GM12865 (cell line): ENCODE results near the gene LYPD6.

ENCODE experiments used
- DNase-seq: peaks from one replicate; pipeline ENCODE4 v3.0.0; 2010; ENCODE audit warnings: low read depth
- H3K4me3 ChIP-seq: 2 replicates; pipeline ENCODE4 v1.5.1; 2011; ENCODE audit warnings: mild to moderate bottlenecking, low read depth, low read length, control low read depth
- TF ChIP-seq, protein P1 (sequence below): IDR thresholded peaks from 2 replicates; pipeline ENCODE4 v1.5.1; 2011; ENCODE audit warnings: low read length, control low read depth, low read depth, inconsistent platforms; ENCODE audit not compliant: insufficient read depth; ENCODE audit errors: missing control alignments

The LYPD6 gene

DNA sequence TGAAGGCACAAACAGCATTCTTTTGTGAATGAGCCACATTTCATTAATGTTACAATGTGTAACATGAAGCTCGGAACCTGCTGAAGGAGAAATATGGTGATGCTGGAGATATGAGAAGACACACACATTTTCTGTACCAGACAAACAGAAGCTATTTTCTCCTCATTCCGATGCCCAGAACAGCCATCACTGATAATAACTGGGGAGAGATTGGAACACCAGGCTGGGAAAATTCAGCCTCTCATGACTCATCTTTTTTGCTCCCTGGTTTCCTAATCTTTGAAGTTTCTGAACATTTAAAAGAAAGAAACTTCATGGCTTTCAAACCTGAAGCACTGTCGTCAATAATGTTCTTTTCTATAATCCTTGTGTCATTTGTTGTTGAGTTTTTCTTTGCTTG lies 110.9 kb downstream of the LYPD6 start:
- no peak overlapping the region for H3K4me3 ChIP-seq
- no peak for DNase-seq
- TF ChIP-seq, protein P1, sequence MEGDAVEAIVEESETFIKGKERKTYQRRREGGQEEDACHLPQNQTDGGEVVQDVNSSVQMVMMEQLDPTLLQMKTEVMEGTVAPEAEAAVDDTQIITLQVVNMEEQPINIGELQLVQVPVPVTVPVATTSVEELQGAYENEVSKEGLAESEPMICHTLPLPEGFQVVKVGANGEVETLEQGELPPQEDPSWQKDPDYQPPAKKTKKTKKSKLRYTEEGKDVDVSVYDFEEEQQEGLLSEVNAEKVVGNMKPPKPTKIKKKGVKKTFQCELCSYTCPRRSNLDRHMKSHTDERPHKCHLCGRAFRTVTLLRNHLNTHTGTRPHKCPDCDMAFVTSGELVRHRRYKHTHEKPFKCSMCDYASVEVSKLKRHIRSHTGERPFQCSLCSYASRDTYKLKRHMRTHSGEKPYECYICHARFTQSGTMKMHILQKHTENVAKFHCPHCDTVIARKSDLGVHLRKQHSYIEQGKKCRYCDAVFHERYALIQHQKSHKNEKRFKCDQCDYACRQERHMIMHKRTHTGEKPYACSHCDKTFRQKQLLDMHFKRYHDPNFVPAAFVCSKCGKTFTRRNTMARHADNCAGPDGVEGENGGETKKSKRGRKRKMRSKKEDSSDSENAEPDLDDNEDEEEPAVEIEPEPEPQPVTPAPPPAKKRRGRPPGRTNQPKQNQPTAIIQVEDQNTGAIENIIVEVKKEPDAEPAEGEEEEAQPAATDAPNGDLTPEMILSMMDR: no peak

- no peak for DNase-seq
- TF ChIP-seq, protein P1: no peak
- no peak overlapping the region for H3K4me3 ChIP-seq
Observed at GRCh38 chr2:149442346-149442745, 112.0 kb downstream of the LYPD6 start.

GRCh38 chr2:149443150-149443549 lies 112.8 kb downstream of the LYPD6 start:
- TF ChIP-seq, protein P1: no peak
- no peak overlapping the region for H3K4me3 ChIP-seq
- DNase-seq: no peak

DNA sequence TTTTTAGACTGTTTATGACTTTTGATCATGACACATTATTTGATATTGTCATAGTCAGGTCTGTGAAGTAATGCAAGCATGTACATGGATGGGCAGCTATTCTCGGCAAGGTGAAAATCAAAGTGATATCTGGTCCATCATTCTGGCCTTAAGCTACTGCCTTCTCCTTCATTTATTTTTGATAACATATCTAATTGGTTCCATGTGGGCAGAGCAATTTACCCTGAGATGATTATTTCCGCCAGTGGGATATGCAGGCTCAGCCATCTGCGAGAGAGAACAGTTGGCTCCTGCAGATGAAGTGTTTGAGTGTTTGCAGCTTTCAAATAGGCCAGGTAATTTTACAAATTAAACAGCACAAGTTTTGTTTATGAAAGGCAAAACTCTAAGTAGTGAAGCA lies 116.4 kb downstream of the LYPD6 start:
- no peak overlapping the region for H3K4me3 ChIP-seq
- no peak for DNase-seq
- TF ChIP-seq, protein P1: no peak

- TF ChIP-seq, protein P1: no peak
- no peak for DNase-seq
- H3K4me3 ChIP-seq: no peak overlapping the region
Observed at GRCh38 chr2:149448315-149448714, 117.9 kb downstream of the LYPD6 start.

DNA sequence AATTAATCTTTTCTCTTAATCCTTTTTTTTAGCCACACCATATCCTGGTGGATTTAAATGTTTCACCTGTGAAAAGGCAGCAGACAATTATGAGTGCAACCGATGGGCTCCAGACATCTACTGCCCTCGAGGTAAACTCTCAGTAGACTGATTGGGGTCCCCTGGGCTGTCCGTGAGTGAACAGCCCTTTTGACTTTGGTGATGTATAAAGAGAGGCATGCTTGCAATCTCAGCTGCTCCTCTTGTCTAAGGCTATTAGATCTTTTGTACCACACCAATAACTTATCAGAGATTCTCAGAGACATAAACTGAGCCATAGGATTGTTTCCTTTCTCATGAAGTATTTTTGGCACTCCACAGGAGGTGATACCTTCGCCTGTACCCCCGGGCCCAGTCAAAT lies 118.6 kb downstream of the LYPD6 start:
- H3K4me3 ChIP-seq: no peak overlapping the region
- TF ChIP-seq, protein P1: no peak
- DNase-seq: no peak

DNA sequence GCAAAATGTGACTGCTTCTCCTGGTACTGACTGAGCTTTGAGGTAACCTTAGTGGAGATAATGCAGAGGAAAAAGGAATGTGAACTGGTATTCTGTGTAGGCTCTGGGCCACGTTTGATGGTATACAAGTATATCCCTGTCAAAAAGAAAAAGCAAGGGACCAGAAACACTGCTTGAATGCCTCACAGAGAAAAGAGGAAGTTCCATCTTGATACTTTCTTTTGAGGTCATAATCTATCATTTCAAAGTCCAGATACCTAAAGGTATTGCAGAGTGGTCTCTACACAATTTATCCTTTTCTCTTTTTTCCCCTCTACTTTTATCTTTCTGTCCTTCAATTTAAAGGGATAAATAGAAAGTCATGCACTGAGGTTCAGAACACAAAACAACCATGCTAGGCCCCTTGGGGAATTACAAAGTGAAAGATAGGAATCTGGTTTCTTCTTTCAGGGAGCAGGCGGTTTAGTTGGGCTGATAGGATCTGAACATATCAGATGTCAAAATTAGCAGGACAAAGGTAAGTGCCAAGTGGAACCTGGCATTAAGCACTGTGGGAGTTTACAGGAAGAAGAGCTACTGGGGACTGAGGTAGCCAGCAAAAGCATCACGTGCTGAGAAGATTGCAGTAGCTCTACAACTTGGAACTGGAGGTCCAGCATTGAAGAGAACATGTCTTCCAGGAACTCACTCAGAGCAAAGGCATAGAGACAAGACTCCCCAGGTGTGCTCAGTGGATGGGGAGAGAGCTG lies 121.2 kb downstream of the LYPD6 start:
- TF ChIP-seq, protein P1: no peak
- peak; percentile 15 for DNase-seq
- H3K4me3 ChIP-seq: no peak overlapping the region
